ENCODE results near the gene RRBP1.

Gene RRBP1

DNA sequence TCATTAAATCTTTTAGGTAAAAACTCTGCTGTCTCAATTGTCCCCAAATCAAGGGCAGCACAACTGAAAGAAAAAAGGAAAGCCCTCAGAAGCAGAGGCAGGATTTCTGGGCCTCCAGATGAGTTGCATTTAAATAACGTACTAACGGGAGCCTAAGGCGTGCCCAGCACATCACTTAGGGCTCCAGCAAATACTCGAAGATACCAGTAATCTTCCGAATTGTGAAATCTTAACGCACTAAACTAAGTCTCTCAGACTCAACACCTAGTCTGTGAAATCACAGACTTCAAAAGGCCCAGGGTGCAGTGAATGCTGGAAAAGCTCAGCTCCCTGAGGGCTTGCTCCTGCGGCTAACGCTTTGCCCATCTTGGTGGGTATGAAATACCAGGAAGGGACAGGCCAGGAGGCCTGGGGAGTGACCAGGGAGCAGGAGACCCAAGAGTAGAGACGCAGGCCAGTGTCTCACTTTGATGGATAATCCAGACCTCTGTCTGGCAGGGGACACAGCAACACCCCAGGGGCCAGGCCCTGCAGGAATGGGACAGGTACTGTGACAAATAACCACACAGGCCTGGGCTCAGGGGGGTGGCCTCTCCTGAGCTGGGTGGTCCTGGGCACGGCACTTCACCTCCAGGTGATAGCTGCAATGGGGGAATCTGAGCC lies 36.4 kb downstream of the RRBP1 start:
- no peak for DNase-seq

DNA sequence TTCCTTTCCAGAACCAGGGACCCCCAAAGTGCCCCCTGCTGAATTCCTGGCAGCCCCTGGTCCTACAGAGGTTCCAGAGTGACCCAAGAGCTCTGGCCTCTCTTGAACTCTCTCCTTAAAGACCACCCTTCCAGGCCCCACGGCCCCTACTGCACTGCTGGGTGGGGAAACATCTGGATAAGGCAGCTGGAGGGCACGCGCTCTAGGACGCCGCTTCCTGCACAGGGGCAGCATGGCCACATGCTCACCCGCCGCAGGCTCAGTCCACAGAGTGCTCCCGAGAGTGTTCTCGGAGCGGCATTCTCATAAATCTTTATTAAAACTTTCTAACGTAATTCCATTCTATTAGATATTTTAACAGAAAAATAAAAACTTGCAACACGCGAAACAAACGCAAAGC lies 37.0 kb downstream of the RRBP1 start:
- no peak for DNase-seq

DNA sequence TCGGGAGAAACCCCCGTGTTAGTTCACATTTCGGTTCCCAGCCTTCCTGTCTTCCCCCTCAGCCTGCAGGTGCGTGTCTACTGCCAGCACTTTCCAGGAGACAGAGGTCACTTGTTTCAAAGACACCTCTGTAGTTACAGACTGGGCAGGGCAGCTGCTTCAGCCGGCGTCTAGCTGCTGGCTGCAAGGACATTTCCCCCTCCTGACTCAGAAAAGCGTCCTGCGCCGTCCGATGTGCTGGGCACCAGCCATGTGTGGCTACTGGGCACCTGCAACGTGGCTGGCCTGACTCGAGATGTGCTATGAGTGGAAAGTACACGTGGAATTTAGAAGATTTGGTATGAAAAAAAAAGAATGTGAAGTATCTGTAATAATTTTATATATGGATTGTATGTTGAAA lies 37.6 kb downstream of the RRBP1 start:
- no peak for DNase-seq

DNA sequence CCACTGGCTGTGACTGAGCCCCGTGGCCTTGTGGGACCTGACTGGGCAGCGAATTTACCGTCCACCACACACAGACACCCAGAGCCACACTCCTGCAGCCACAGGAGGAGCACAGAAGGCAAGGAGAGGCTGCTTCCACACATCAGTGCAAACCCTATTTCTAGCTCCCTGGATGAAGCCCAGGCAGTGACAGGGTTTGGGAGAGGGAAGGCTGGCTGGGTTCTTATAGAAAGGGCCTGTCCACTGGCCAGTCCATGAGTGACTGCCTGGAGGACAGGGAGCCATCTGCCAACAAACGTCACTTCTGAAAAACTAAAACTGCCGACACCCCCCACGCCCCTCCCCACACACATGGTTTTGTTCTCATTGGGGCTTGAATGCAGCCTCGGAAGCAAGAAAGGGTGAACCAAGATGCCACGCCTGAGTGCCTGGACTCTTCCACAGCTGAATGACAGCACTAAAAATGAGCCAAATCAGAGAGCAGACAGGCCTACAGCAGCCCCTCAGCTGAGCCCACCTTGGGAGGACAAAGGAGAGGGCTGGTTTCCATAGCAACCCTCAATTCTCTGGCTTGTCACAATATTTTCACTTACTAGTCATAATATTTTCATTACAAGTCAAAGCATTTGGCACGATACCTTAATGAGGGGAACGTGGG lies 38.4 kb downstream of the RRBP1 start:
- DNase-seq = peak; percentile 3

DNA sequence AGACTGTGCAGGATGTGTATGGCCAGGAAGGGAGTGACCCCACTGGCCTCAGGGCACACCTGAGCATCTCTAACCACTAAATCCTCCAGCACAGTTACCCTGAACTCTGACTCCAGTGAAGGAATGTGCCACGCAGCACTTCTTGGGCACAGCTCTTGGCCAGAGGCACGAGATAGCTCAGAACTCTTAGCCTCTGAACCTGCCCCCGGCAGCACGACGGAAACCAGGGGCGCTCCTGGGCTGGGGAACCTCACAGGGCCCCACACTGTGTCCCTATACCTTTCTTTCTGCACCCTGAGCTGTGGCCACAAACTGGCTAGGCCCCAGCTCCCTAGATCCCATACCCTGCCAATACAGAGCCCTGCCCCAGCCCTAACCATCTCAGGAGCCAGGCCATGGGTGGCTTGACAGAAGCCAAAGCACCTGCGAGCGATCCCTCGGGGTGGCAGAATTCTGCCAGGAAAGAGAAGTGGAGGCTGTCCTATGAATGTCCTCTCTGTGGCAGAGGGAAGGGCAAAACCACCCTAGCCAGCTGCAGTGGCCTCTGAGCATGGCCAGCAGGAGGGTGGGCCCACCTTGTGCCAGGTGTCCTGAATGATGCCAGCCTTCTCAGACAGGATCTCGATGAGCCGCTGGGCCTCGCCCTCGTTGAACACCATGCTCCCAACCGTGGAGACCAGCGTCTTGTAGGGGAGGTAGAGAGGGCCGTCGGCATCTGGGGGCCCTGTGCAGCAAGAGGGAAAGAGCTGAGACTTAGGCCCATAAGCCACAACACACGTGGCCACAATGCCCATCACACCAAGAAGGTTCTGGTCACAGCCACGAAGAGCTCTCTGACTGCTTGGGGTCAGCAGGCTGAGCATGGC lies 39.4 kb downstream of the RRBP1 start:
- DNase-seq = no peak

- no peak for DNase-seq
These were observed 40.0 kb downstream of the RRBP1 start for GRCh38 chr20:17641993-17642392.

- no peak for DNase-seq
These were observed 40.5 kb downstream of the RRBP1 start for GRCh38 chr20:17641520-17641964.

- no peak for DNase-seq
These were observed 41.1 kb downstream of the RRBP1 start for GRCh38 chr20:17640875-17641378.

GRCh38 chr20:17640146-17640874 lies 41.7 kb downstream of the RRBP1 start:
- DNase-seq = no peak

- no peak for DNase-seq
These were observed 43.1 kb downstream of the RRBP1 start for GRCh38 chr20:17638835-17639407.

DNA sequence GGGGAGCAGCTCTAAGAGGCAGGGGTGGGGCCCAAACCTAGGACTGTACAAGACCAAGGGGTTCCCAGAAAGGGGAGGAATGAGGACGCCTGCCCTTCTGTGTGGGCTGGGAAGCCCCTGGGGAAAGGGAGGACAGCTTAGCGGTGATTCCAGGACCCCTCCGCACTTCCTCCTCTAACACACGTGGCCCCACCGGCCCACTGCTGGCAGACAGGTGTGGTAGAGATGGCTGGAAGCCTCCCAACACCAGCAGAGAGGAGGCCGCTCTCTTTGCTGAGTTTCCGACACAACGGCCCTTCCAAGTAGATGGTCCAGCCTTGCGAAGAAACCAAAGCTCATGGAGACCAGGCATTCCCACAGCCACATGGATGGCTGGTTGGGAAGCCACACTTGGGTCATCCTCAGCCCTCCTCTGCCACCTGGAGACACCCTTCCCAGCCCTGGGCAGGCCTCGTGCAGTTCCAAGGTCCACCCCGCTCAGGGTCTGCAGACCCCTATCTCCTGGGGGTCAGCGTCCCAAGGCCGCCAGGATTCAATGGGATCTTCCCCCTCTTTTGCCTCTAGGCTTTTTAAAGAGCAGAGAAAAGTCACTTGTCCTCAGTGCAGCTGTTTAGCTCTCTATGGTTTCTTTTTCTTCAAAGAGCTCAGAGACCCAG lies 43.9 kb downstream of the RRBP1 start:
- no peak for DNase-seq

DNA sequence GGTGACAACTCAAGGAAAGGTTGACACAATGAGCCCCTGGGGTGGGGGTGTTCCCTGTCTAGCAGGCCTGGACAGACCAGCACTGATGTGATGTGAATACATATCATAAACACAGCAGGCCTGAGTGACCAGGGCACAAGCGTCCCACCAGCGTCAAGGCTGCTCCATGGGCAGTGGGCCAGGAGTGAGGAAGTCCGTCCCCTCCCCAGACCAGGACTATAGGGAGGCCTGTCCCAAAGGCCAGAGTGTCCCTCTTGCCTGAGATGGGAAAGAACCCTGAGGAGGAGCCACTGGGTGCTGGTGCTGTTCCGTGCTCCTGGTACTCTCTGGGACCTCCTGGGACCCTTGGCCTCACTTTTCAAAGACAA lies 44.6 kb downstream of the RRBP1 start:
- no peak for DNase-seq

GRCh38 chr20:17636523-17637412 lies 45.3 kb downstream of the RRBP1 start:
- peak; percentile 3 for DNase-seq

- no peak for DNase-seq
These were observed 46.5 kb downstream of the RRBP1 start for GRCh38 chr20:17635332-17636244.

GRCh38 chr20:17634661-17635331 lies 47.2 kb downstream of the RRBP1 start:
- DNase-seq = no peak

DNA sequence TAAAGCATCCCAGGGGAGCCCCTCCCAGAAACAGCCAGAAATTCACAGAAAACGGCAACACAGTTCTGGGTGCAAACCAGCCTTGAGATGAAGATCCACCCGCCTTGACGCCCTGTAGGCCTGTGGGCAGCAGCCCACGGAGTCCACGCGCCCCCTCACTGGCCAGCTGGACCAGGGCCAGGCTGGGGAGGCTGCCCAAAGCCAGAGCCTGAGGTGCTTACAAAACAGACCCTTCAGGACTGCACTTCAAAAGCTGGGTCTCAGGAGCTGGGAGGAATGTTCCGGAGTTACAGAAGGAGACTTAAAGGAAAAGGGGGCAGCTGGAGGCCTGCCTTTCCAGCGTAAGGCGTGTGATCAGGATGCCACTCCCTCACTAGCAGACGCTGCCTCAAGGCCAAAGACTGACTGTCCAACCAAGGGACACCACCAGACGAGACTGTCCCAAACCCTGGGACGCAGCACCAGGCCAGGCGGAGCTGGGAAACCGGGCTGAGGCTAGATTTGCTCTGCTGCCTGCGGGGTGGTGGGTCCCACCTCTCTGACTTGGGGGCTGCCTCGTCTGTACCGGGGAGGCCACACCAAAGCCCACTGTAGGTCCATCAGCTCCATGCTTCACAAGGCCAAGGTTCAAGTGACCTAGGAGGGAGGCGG lies 48.1 kb downstream of the RRBP1 start:
- no peak for DNase-seq

DNA sequence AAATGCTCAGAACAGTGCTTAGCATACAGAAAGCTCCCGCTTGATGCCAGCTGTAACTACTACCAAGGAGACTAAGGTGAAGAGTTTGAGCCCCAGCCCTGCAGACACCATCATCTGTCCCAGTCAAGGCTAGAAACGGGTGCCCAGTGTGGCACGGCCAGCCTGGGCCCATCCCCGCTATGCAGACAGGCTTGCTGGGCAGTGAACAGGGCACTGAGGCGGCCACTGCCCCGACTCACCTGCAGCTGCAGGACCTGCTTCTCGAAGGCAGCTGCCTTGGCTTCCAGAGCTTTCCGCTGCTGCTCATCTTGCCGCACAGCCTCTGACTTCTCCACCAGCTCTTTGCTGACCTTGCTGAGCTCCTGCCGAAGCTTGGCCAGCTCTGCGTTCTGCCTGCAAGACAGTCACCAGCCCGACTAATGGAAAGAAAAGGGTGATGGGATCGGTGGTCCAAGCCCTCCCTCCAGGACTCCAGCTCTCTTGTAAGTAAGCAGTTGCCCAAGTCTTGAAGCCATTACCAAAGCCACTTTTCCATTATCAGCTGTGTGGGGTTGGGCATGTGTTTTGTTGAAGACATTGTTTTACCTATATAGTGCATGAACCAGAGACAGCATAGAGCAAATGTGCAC lies 48.7 kb downstream of the RRBP1 start:
- DNase-seq = no peak

All from NCI-H2227 treated with DMSO at 0.1 percent for 48 hours (cell line).